GM18861 (cell line): ENCODE measurements around the gene NACC1.

Source experiments
- ATAC-seq: cut with Tn5 transposase; IDR thresholded peaks from one replicate; pipeline ENCODE4 v1.9.1; 2021; ENCODE audit not compliant: unreplicated experiment

The NACC1 gene

DNA sequence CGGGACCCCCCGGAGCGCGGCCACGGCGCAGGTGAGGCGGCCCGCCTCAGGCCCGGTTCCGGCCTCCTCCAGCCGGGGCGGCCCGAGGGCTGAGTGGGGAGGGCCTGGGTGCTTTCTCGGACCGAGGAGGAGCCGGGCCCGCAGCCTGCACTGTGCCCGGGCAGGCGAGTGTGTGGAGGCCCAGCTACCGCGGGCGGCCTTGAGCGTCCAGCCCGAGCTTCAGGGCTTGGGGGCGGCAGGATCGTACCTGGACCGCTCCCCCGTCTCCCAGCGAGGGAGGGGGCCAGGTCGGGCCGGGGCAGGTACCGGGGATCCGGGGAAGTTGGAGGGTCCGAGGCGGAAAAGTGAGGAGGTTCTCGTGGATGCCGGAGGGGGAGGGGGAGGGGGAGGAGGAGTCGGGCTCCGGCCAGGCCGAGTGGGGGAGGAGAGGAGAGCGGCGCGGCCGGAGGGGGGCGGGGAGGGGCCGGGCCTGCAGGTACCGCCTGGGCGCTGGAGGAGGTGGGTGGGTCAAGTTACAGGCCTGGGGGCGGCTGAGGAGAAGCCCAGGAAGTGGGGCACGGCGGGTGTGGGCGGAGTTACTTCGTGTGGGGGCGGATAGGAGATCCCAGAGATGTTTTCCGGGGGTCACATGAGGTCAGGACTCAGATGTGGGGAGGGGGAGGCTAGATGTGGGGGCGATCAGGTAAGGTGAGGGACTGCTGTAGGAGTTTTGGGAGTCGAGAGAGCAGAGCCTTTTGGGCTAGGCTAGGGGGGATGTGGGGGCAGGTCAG lies 545 bp downstream of the NACC1 start:
- peak; percentile 3 for ATAC-seq

DNA sequence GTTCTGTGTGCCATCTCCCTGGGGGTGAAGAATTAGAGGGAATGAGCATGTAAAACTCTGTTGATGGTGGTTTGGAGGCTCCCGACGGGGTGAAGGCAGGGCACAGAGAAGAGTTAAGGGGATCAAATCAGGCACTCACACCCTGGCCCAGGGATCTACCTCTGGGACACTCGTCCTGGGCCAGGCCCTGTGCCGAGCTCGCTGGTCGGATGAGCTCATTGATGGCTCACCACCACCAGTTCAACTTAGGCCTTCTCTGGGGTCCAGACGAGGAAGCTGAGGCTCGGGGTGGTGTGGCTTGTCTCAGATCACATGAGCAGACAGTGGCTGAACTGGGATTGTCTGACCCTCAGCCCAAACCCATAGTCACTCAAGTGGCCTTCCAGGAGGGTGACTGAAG lies 1.6 kb downstream of the NACC1 start:
- ATAC-seq: no peak

DNA sequence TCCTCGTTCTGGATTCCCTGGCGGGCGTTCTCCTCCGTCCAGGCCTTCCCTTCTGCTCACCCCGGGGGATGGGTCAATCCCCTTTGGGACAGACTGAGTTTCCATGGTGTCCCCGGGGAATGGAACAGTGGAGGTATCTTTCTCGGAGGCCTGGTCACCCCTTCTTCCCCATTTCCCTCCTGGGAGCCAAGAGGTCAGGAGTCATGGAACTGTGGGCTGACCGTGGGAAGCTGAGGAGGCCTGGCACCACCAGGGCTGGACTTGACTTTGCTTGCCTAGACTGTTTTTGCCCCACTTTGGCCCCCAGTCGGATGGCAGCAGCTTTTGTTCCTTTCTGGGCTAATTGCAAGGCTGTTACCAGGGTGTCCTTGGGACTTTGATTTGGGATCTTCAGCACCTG lies 2.0 kb downstream of the NACC1 start:
- no peak for ATAC-seq

DNA sequence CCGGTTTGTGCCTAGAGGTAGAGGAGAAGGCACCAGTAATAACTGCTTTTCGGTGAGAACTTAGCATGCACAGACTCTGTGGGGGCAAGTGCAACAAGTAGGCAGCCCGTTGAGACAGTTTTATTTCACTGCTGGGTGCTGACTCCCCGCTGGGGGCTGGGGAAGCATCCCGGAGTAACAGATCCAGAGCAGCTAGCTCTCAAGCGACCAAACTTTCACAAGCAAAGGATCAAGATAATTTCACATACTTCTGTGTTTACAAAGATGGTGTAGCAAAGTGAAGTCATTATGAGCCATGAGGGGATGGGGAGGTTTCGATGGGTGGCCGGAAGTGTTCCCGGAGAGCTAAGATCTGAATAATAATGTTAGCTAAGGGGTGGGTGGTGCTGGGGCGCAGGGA lies 2.8 kb downstream of the NACC1 start:
- no peak for ATAC-seq

DNA sequence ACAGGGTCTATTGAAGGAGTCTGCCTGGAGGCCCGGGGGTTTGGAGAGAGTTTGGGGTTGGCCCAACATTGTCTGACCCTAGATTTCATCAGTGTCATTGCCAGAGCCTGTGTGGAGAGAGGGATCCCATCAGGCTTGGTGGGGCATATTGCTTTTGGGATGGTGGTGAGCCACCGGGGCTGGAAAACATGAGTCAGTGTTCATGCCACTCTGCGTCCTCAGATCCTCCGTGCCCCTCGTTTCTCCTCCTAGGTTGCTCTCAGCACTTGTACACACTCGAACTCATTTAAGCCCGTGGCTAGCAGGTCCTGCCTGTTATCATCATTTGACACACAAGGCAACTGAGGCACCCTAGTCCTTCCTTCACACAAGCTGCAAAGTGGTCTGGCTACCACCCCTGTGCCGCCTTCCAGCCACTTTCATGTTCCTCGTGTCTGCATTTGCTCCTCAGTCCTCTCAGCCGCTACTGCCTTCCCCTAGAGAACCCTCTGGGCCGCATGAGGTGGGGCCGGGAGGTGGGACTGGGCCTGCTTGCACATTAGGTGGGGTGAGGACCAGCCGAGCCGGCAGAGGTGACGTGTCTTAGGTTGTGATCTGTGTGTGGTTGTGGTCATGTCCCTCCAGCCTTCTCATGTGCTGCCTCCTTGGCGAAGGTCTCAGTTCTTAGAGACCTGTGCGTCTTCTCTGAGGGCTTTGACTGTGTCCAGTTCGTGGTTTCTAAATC lies 3.6 kb downstream of the NACC1 start:
- ATAC-seq: no peak

DNA sequence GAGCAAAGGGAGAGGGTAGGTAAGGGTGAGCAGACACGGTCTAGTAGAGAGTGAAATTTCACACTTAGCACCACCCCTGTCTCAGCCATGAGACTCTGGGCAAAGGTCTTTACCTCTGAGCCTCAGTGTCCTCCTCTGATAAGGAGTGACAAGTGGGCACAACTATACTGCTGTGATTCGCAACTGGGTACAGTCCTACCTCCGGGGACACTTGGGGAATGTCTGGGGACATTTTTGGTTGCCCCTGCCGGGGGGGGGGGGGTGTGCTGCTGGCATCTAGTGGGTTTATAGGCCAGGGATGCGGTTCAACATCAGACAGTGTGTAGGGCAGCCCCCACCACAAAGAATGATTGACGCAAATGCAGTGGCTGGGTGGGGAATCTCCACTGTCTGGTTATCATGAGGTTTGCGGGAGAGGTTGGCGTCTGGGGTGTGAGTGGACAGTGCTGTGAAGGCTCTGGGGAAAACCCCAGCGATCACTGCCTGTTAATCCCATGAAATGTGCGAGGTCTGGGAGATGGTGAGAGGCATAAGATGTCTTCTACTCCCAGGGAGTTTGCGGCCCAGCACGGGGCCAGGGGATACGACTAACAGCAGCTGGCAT lies 4.3 kb downstream of the NACC1 start:
- no peak for ATAC-seq

DNA sequence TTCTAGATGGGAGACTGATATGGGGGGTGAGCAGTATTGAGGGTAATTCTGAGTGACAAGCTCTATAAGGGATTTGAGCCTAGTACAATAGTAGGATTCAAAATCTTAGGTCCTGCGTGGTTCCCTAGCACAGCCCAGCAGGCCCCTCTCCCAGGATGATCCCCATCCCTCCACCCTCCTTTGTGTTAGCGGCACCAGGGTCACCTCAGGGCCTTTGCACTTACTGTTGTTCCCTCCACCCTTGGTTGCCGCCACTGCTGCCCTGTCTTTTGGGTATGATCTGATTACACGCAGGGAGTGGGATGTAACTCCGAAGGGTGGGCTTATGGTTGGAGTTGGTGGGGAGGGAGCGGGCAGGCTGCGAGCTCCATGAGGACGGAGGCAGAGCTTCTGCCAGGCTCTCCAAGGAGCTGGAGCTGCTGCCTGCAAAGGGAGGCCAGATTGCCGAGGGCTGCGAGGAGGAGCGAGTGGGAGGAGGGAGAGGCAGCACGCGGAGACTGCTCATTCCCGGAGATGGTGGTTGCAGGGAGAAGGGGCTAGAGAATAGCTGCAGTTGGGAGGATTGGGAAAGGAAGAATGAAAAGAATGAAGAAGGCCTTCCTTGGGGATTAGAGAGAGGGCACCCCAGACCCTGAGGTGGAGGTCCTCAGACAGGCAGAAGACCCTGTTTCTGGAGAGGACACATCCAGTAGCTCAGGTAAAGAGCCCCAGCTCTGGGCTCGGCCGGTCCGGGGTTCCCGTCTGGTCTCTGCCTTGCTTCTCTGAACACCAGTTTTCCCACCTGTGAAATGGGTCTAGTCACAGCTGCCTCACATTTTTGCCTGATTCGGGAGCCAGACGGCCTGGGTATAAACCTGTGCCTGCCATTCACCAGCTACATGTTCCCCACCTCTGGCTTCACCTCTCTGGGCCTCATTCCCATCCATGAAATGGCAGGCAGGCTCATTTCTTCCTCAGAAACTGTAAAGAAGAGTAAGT lies 5.2 kb downstream of the NACC1 start:
- ATAC-seq: no peak

DNA sequence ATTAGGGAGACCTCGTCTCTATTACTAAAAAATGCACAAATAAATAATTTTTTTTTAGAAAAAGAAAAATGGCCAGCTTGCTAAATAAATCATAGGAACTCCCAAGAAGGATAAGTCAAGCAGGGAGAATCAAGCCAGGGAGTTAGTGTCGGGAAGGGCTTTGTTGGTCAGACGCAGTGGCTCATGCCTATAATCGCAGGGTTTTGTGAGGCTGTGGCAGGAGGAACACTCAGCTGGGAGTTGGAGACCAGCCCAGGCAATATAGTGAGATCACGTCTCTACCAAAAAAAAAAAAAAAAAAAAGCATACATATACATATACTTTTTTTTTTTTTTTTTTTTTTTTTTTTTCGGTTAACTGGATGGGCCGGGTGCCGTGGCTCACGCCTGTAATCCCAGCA lies 9.0 kb downstream of the NACC1 start:
- ATAC-seq: no peak

DNA sequence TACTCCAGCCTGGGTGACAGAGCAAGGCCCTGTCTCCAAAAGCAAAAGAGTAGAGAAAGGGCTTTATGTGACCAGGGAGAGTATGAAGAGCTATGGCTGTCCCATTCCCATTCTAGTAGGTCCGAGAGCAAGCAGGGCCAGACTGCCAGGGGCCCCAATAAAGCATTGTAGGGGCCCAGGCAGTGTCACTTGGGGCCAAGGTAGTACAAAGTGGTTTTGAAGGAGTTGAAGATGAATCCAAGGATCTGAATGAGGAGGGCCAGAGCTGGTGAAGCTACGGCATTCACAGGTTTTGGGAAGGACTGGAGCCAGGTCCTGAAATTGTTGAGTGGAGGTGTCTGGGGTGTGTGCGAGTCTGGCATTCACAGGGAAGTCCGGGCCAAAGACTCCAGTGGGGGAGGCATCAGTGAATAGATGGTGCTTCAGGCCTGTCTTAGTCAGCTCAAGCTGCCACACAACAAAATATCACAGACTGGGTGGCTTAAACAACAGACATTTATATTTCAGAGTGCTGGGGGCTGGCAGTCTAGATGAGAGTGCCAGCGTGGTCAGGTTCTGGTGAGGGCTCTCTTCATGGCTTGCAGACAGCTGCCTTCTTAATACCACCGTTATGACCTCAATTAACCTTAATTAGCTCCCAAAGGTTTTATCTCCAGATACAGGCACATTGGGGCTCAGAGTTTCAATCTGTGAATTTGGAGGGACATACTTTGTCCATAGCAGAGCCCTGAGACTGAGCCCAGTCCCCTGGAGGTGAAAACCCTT lies 9.9 kb downstream of the NACC1 start:
- ATAC-seq: no peak

DNA sequence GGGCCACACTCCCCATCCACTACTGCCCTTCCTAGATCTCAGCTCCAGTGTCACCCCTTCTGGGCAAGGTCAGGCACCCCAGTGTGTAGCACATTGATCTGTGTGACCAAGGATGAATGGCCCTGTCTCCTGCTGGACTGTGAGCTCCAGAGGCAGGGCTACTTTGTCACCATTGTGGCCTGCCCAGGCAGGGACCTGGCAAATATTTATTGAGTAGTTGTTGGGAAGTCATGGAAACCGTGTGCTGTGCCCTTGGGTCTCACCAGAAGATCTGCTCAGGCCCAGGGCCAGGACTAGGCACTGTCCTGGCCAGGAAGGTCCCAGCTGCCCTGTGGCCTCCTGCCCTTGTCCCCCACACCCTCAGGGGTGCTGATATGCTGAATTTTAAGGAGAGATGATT lies 10.5 kb downstream of the NACC1 start:
- ATAC-seq: no peak

DNA sequence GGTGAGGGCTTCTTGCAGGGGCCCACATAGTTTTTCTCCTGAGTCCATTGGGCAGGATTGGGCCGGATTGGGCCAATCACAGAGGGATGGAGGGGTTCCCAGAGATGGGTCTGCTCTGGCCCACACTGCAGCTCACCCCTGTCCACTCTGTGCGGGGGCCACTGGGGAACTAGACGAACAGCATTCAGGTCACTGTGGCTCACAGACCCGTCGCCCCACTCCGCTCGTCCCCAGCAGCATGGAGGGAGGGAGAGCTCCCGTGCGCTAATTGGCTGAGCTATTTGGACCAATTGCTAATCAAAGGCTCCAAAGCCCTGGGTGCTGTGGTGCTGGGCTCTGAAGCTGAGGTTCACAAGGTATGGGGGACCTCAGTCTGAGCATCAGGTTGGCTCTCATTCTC lies 11.3 kb downstream of the NACC1 start:
- ATAC-seq: no peak

DNA sequence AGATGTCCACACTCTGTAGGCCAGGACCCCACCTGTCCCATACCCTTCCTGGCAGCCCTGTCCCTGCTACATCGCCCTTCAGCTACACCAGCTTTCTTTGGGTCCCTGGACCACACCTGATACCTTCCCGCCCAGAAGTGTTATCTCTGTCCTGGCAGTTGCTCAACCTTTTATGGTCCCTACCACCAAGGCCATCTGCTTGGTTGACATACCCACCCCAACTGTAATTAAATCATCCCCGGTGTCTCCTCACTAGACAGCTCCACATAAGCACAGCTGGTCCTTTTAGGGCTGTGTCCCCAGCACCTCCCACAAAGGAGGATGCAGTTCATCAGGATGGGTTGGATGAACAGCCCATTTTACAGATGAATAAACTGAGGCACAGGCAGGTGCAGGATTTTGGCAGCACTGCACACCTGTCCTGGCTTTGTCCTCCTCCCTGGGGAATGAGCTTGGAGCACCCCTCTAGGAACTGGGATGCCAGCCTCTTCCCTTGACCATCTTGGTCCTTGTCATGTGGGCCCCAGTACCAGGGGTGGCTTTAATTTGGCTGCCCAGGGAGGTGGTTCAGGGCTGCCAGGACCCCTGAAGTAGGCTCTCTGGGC lies 12.9 kb downstream of the NACC1 start:
- no peak for ATAC-seq

DNA sequence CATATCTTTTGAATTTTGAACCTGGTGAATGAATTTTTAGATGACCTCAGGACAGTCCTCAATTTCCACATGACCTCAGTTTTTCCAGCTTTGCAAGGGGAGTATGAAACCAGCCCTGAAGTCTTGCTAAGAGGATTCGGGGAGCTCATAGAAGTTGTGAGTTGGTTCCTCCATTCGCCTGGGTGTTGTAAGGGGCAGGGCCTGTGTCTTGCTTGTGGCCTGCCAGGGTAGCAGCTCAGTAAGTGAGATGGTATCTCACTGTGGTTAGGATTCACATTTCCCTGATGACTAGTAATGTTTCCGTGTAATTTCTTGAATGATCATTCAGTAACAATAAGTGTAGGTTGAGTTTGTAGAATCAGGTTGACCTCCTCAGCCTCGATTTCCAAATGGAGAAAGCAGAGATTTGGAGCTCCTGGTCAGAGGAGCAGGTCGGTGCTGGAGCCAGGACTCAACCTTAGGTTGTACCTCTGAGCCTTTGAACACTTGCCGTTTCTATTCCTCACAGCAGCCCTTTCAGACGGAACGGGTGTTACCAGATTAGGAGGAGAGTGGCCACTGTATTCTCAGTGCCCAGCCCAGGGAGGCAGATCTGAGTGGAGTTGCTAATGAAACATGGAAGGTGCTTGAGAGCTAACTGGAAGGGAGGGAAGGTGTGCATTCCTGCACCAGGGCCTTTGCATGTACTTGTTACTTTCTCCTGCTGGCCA lies 14.6 kb downstream of the NACC1 start:
- ATAC-seq: no peak

DNA sequence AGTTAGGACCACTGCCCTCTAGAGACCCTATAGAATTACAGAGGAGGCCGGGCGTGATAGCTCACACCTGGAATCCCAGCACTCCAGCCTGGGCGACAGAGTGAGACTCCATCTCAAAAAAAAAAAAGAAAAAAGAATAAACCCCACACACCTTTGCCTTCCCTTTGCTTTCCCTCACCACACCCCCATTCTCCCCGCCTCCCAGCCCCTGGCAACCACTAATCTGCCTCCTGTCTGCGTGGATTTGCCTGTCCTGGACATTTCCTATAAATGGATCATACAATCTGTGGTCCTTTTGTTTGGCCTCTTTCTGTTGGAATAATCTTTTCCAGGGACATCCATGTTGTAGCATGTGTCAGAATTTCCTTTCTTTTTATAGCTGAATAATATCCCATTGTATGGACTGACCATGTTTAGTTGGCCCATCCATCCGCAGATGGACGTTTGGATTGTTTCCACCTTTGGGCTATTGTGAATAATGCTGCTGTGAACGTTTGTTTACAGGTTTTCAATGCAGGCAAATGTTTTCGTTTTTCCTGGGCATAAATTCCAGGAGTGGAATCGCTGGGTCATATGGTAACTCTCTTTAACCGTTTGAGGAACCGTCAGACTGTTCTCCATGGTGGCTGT lies 15.3 kb downstream of the NACC1 start:
- ATAC-seq: no peak

DNA sequence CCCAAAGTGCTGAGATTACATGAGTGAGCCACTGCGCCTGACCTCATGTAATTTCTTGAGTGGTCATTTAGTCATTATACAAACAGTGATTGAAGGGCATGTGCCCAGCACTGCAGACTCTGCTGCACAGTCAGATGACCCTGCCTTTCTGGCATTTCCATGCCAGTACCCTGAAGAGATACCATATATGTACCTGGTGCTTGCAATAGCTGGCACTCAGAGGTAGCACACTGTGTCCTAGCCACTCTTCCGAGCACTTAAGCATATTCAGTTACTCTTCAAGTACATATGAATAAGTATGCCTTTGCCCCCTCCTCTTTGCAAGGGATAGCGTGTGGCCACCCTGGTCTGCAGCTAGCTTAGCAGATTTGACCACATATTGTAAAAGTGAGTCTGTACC lies 16.6 kb downstream of the NACC1 start:
- ATAC-seq: no peak

DNA sequence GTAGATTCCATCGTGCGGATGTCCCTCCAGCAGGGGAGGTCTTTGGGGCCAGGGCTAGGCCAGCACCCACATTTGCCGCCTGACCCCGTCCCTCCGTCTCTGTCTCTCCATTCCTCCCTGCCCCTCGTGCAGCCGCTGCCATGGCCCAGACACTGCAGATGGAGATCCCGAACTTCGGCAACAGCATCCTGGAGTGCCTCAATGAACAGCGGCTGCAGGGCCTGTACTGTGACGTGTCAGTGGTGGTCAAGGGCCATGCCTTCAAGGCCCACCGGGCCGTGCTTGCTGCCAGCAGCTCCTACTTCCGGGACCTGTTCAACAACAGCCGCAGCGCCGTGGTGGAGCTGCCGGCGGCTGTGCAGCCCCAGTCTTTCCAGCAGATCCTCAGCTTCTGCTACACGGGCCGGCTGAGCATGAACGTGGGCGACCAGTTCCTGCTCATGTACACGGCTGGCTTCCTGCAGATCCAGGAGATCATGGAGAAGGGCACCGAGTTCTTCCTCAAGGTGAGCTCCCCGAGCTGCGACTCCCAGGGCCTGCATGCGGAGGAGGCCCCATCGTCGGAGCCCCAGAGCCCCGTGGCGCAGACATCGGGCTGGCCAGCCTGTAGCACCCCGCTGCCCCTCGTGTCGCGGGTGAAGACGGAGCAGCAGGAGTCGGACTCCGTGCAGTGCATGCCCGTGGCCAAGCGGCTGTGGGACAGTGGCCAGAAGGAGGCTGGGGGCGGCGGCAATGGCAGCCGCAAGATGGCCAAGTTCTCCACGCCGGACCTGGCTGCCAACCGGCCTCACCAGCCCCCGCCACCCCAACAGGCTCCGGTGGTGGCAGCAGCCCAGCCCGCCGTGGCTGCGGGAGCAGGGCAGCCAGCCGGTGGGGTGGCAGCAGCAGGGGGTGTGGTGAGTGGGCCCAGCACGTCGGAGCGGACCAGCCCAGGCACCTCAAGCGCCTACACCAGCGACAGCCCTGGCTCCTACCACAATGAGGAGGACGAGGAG lies 17.3 kb downstream of the NACC1 start:
- ATAC-seq: no peak

DNA sequence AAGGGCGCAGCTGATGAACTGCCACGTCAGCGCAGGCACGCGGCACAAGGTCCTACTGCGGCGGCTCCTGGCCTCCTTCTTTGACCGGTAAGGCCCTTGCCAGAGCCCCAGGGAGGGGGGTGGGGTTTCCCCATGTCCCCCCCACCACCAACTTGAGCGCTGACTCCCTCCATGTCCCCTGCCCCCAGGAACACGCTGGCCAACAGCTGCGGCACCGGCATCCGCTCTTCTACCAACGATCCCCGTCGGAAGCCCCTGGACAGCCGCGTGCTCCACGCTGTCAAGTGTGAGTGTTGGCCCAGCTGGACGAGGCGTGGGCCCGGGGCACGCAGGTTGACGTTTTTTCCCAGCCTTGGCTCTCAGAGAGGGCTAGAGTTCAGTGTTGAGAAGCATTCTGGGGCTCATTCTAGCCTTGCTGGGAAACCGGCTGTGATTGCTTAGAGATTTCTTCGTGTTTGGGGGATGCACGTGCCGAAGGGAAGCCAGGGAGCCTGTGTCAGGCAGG lies 19.3 kb downstream of the NACC1 start:
- no peak for ATAC-seq
